ENCODE measurements around the gene CAMK1D. TPM values are rescaled to one million over a fixed set of nuclear protein-coding genes. Genes with fewer than 3 reads are reported as not detected.
"Not testable (repeated sequence)": the region's sequence is repeated elsewhere in the genome, so short reads cannot be mapped to it uniquely, and the experiment has no call there.

CAMK1D gene
- total RNA-seq, 1 donor from 2014 or later, result 2.3 TPM

DNA sequence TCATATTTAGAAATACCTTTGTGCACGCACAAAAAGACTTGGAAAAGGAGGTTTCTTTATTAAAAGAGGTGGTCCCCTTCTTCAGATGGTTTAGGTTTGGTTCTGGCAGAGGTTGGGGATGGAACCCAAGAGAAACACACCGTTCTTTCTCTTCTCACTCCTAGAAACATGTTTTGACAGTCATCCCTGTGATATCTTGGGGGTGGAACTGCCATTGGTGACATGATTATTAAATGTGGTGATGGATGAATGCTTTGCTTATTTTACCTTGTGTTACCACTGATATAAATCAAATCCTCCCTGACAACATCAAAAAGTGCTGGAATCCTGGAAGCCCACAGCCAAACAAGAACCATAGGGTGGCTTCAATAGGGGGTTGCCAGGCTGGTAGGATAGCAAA is 505.6 kb downstream of the CAMK1D start:
- H3K36me3 ChIP-seq (ENCODE audit: control insufficient read depth, insufficient read depth, low read length), result no peaks in the 10 kb centered on the region
- DNase-seq (ENCODE audit: low read depth), result no peak

DNA sequence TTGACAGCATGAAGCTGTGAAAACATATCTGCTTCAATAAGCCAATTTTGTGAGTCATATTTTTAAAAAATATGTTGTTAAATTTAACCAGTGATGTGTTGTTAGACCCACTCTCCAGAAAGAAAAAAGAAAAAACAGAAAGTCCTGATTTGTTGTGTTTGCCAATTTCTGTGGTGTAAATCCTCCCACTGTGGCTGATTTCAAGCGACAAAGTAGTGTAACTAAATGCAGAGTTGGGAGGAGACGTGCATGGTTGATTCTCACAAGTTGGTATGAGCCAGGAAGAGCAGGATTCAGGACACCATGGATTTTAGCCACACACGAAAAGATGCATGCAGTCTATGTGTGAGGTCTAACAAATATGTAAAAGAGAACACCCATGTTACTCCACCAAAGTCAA is 513.1 kb downstream of the CAMK1D start:
- Histone ChIP-seq H3K4me3 (ENCODE audit: low read depth, low read length) (no peak overlapping the region), H3K27me3 (ENCODE audit: control insufficient read depth, insufficient read depth, low read length) (no peaks in the 10 kb centered on the region), H3K36me3 (ENCODE audit: control insufficient read depth, insufficient read depth, low read length) (no peaks in the 10 kb centered on the region)
- TF ChIP-seq, protein P1, sequence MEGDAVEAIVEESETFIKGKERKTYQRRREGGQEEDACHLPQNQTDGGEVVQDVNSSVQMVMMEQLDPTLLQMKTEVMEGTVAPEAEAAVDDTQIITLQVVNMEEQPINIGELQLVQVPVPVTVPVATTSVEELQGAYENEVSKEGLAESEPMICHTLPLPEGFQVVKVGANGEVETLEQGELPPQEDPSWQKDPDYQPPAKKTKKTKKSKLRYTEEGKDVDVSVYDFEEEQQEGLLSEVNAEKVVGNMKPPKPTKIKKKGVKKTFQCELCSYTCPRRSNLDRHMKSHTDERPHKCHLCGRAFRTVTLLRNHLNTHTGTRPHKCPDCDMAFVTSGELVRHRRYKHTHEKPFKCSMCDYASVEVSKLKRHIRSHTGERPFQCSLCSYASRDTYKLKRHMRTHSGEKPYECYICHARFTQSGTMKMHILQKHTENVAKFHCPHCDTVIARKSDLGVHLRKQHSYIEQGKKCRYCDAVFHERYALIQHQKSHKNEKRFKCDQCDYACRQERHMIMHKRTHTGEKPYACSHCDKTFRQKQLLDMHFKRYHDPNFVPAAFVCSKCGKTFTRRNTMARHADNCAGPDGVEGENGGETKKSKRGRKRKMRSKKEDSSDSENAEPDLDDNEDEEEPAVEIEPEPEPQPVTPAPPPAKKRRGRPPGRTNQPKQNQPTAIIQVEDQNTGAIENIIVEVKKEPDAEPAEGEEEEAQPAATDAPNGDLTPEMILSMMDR (IDR thresholded peaks at IDR 0.05; ENCODE audit: insufficient read depth, low read length, poor library complexity, severe bottlenecking), result no peak
- no peak for DNase-seq (ENCODE audit: low read depth)

More for the DNA sequence above, 505.6 kb downstream of the CAMK1D start:
- H3K4me3 ChIP-seq (ENCODE audit: low read depth, low read length), result no peak overlapping the region
- TF ChIP-seq, protein P1 (IDR thresholded peaks at IDR 0.05; ENCODE audit: insufficient read depth, low read length, poor library complexity, severe bottlenecking), result no peak
- no peaks in the 10 kb centered on the region for H3K27me3 ChIP-seq (ENCODE audit: control insufficient read depth, insufficient read depth, low read length)

DNA sequence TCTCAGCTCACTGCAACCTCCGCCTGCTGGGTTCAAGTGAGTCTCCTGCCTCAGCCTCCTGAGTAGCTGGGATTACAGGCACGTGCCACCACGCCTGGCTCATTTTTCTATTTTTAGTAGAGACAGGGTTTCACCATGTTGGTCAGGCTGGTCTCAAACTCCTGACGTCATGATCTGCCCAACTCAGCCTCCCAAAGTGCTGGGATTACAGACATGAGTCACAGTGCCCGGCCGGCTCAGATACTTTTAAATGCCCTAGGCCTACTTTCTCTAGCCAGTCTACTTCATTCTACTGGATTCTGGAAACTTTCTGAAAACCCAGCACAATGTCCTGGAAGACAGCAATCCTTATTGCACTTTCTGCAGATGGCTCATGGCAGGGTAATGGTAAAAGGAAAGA is 516.2 kb downstream of the CAMK1D start:
- DNase-seq (ENCODE audit: low read depth); H3K36me3 ChIP-seq (ENCODE audit: control insufficient read depth, insufficient read depth, low read length); H3K27me3 ChIP-seq (ENCODE audit: control insufficient read depth, insufficient read depth, low read length); H3K4me3 ChIP-seq (ENCODE audit: low read depth, low read length): not testable (repeated sequence)

DNA sequence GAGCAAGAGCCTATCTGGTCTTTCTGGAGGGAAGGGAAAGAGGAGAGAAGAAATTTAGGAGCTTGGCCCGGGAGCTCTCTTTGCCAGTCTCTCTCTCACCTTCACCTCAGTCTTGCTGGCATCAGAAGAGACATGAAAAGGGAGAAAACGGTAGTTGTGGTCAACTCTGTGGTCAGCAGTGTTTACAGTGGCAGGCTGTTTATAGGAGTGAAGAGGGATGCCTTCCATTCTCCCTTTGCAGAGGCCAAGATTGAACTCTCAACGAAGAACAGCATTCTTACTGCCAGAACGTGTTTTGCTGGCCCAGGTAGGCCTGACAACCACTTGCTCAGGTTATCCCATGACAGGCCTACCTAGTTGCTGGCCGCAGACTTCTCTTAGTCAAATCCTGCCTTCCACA is 518.9 kb downstream of the CAMK1D start:
- TF ChIP-seq, protein P1 (IDR thresholded peaks at IDR 0.05; ENCODE audit: insufficient read depth, low read length, poor library complexity, severe bottlenecking), result no peak
- peaks cover 2% of the 10 kb centered on the region for H3K27me3 ChIP-seq (ENCODE audit: control insufficient read depth, insufficient read depth, low read length)
- no peak overlapping the region for H3K4me3 ChIP-seq (ENCODE audit: low read depth, low read length)
- no peak for DNase-seq (ENCODE audit: low read depth)
- H3K36me3 ChIP-seq (ENCODE audit: control insufficient read depth, insufficient read depth, low read length), result no peaks in the 10 kb centered on the region

DNA sequence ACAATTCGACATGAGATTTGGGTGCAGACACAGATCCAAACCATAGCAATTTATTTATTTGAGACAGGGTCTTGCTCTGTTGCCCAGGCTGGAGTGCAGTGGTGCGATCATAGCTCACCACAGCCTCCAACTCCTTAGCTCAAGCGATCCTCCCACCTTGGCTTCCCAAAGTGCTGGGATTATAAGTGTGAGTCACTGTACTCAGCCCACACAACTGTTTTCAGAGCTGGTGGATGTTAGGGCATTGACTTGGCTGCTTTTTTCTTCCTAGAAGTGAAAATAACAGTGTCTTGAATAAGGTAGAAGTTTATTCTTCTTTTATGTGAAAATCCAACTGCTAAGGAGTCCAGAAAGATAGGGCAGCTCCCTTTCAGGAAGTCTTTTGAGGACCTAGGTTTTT is 520.1 kb downstream of the CAMK1D start:
- TF ChIP-seq, protein P1 (IDR thresholded peaks at IDR 0.05; ENCODE audit: insufficient read depth, low read length, poor library complexity, severe bottlenecking), result no peak
- Histone ChIP-seq H3K36me3 (ENCODE audit: control insufficient read depth, insufficient read depth, low read length) (no peaks in the 10 kb centered on the region), H3K4me3 (ENCODE audit: low read depth, low read length) (no peak overlapping the region), H3K27me3 (ENCODE audit: control insufficient read depth, insufficient read depth, low read length) (peaks cover 2% of the 10 kb centered on the region)
- no peak for DNase-seq (ENCODE audit: low read depth)

DNA sequence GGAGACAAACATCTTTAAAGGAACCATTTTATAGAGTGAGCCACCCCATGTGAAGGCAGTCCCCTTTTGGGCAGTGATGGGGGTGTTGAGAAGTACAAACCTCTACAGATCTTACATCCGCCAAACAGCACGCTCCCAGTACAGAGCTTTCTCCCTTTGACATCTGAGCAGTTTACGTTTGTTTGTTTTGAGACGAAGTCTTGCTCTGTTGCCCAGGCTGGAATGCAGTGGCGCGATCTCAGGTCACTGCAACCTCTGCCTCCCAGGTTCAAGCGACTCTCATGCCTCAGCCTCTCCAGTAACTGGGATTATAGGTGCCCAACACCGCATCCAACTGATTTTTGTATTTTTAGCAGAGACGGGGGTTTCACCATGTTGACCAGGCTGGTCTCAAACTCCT is 523.2 kb downstream of the CAMK1D start:
- TF ChIP-seq, protein P1 (IDR thresholded peaks at IDR 0.05; ENCODE audit: insufficient read depth, low read length, poor library complexity, severe bottlenecking), result no peak
- peaks cover 2% of the 10 kb centered on the region for H3K27me3 ChIP-seq (ENCODE audit: control insufficient read depth, insufficient read depth, low read length)
- DNase-seq (ENCODE audit: low read depth), result no peak
- H3K4me3 ChIP-seq (ENCODE audit: low read depth, low read length), result no peak overlapping the region
- no peaks in the 10 kb centered on the region for H3K36me3 ChIP-seq (ENCODE audit: control insufficient read depth, insufficient read depth, low read length)

Measured in kidney epithelial cell (primary cell).